CD8-positive, alpha-beta memory T cell (primary cell): ENCODE results near the gene DIPK1B. TPM values are rescaled to one million over a fixed set of nuclear protein-coding genes. Genes with fewer than 3 reads are reported as not detected.
"Not testable (repeated sequence)": the region's sequence is repeated elsewhere in the genome, so short reads cannot be mapped to it uniquely, and the experiment has no call there.

ENCODE experiments used
- CTCF ChIA-PET: fragments of 350-600 bp; sonication (Branson Sonifier 250); formaldehyde crosslinking; loops from one replicate; lab custom pipeline; 2021; ENCODE audit warnings: antibody characterized with exemption; lab: Charles Lee
- POLR2A ChIA-PET: fragments of 350-600 bp; sonication (Branson Sonifier 250); formaldehyde crosslinking; loops from one replicate; lab custom pipeline; 2021; ENCODE audit warnings: antibody characterized with exemption; lab: Charles Lee
- DNase-seq, 5 donors: peaks; one replicate each; pipeline versions ENCODE4 v3.0.0 to v3.0.0-alpha.2; 2020 to 2022; ENCODE audit warnings: mixed read lengths in 1 of 5
- H3K27ac ChIP-seq: one replicate; pipeline ENCODE4 v1.7.0; 2013; ENCODE audit warnings: low read depth, mild to moderate bottlenecking, low read length, moderate library complexity
- H3K27me3 ChIP-seq: 2 replicates; pipeline ENCODE4 v1.7.0; 2013; ENCODE audit warnings: low read length, mild to moderate bottlenecking; ENCODE audit not compliant: insufficient read depth, poor library complexity, severe bottlenecking
- H3K36me3 ChIP-seq: 2 replicates; pipeline ENCODE4 v1.7.0; 2013; ENCODE audit warnings: mild to moderate bottlenecking, low read length, moderate library complexity; ENCODE audit not compliant: insufficient read depth
- H3K4me1 ChIP-seq: 2 replicates; pipeline ENCODE4 v1.7.0; 2013; ENCODE audit warnings: mild to moderate bottlenecking, low read length, moderate library complexity; ENCODE audit not compliant: insufficient read depth
- H3K4me3 ChIP-seq: 2 replicates; pipeline ENCODE4 v1.7.0; 2013; ENCODE audit warnings: mild to moderate bottlenecking, low read length
- H3K9me3 ChIP-seq: 2 replicates; pipeline ENCODE4 v1.7.0; 2013; ENCODE audit warnings: mild to moderate bottlenecking, low read length
- H3K27ac Mint-ChIP-seq, 8 donors: one replicate each; pipeline ENCODE4 v1.8.0; 2020 to 2021; ENCODE audit warnings: mixed read lengths in 8 of 8, mild to moderate bottlenecking in 6 of 8, inconsistent platforms in 3 of 8, moderate library complexity in 3 of 8
- H3K27me3 Mint-ChIP-seq, 2 donors: one replicate each; pipeline ENCODE4 v1.8.0; 2020 to 2021; ENCODE audit warnings: mixed read lengths in 2 of 2, mild to moderate bottlenecking in 1 of 2, moderate library complexity in 1 of 2
- H3K36me3 Mint-ChIP-seq, 3 donors: one replicate each; pipeline ENCODE4 v1.8.0; 2020 to 2021; ENCODE audit warnings: mixed read lengths in 3 of 3, inconsistent platforms in 1 of 3, mild to moderate bottlenecking in 1 of 3
- H3K4me1 Mint-ChIP-seq, 3 donors: one replicate each; pipeline ENCODE4 v1.8.0; 2020 to 2021; ENCODE audit warnings: mixed read lengths in 3 of 3, inconsistent platforms in 1 of 3, mild to moderate bottlenecking in 1 of 3
- H3K4me3 Mint-ChIP-seq, 7 donors: one replicate each; pipeline ENCODE4 v1.8.0; 2020 to 2021; ENCODE audit warnings: mixed read lengths in 7 of 7, mild to moderate bottlenecking in 6 of 7, moderate library complexity in 4 of 7, inconsistent platforms in 2 of 7
- H3K9me3 Mint-ChIP-seq, 5 donors: one replicate each; pipeline ENCODE4 v1.8.0; 2020 to 2022; ENCODE audit warnings: mixed read lengths in 5 of 5, mild to moderate bottlenecking in 3 of 5, moderate library complexity in 2 of 5, inconsistent platforms in 1 of 5
- polyA plus RNA-seq: library from polyadenylated mRNA; unstranded; fragments of 300-500 nt; fragmentation: Illumina TruSeq; gene quantifications from one replicate; pipeline ENCODE4 v1.2.3, GENCODE V29; 2021
- total RNA-seq, 2 experiments: library from RNA; stranded (reverse); gene quantifications; one replicate each; pipeline ENCODE4 v1.2.3, GENCODE V29; 2021

Gene DIPK1B
- total and polyA plus RNA-seq, 3 experiments from 2014 or later = not detected

DNA sequence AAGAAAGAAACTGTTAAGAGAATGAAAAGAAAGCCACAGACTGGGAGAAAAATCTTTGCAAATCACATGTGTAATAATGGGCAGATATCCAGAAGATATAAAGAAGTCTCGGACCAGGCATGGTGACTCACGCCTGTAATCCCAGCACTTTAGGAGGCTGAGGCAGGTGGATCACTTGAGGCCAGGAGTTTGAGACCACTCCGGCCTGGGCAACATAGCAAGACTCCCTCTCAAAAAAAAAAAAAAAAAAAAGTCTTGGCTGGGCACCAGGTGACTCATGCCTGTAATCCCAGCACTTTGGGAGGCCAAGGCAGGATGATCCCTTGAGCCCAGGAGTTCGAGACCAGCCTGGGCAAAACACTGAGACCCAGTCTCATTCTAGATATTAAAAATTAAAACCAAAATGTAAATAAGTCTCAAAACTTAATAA lies 1.1 kb upstream of the DIPK1B start:
- H3K27ac ChIP-seq, H3K9me3 ChIP-seq, H3K4me1 ChIP-seq, DNase-seq, H3K4me3 ChIP-seq, CTCF ChIA-PET, H3K4me1 Mint-ChIP-seq, H3K27me3 ChIP-seq, H3K9me3 Mint-ChIP-seq, H3K36me3 Mint-ChIP-seq, H3K36me3 ChIP-seq, H3K27ac Mint-ChIP-seq: not testable (repeated sequence)
- Mint-ChIP-seq H3K4me3 (peak overlapping the region in 6 of 7 donors; percentile 44 to 70 (median 66)), H3K27me3 (peaks cover 17 to 48% of the 10 kb centered on the region in 2 donors)
- POLR2A ChIA-PET = interaction anchor here (0.8 kb wide), 2 partner anchors 10 to 11 kb away, joined by 3 to 5 read pairs; no protein-coding TSS in a partner anchor

DNA sequence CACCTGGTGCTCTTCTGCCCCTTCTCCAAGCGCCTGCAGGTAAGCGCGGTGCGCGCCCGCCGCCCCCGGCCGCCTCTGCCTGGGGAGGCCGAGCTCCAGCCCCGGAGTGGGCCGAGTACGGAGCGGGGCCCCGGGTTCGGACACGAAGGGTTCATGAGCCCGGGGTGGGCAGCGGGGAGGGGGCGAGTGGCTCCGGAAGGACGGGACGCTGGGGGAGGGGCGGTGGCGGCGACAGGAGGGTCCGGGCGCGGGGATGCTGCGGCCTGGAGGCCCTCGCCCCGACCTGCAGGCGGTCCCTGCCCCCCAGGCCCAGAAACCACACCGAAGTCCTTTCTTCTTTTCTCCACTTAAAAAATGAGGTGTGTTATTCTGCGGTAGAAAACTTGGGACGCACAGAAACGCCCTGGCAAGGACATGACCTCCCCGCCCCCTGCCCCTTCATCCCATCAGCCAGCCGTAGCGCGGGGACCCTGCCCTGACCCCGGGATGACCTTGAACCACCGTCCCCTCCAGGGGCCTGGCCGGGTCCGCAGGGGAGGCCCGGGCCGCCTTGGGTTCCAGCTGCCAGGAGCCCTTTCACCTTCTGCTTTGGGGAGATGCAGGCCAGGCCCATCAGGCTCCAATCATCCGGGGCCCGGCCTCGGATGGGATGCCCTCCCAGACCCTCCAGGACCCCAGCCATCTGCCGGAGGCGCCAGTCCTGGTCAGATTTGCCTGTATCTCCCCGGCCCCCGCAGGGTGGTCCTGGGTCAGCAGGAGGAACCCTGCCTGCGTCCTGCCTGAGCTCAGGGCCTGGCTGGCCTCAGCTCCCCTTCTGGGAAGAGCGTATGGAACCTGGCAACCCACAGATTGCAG lies 545 bp downstream of the DIPK1B start:
- POLR2A ChIA-PET = no interaction called here
- H3K4me3 Mint-ChIP-seq = no peak overlapping the region
- CTCF ChIA-PET = interaction anchor here (0.6 kb wide), 1 partner anchor 355 kb away, joined by 3 read pairs; no protein-coding TSS in a partner anchor
- peaks cover 0 to 5% (median 4%) of the 10 kb centered on the region in 3 donors for H3K4me1 Mint-ChIP-seq
- no peaks in the 10 kb centered on the region for H3K27me3 ChIP-seq
- no peaks in the 10 kb centered on the region for H3K36me3 ChIP-seq
- no peaks in the 10 kb centered on the region for H3K9me3 ChIP-seq
- H3K36me3 Mint-ChIP-seq = no peaks in the 10 kb centered on the region
- H3K27me3 Mint-ChIP-seq = peaks cover 19 to 48% of the 10 kb centered on the region in 2 donors
- peak overlapping the region; percentile 9 for H3K27ac ChIP-seq
- no peaks in the 10 kb centered on the region for H3K4me1 ChIP-seq
- no peak for DNase-seq
- no peak overlapping the region for H3K27ac Mint-ChIP-seq
- peaks cover 0 to 2% (median 0%) of the 10 kb centered on the region in 5 donors for H3K9me3 Mint-ChIP-seq
- no peak overlapping the region for H3K4me3 ChIP-seq

DNA sequence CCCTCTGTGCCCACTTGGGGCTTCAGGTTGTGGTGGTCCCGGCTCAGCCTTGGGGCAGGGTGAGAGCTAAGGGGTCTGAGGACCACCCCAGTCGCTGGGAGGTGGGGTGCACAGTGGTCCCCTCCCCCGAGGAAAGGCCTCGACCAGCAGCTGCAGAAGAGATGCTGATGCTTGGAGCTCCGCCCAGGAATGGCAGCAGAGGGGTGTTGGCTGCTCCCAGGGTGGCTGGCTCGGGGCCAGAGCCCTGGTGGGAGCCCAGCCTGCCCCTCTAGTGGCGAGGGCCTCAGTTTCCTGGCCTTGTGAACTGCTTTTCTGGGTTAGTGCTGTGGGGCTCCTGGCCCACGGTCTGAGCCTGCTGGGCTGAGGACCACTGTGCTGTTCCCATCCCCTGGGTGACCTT lies 1.2 kb downstream of the DIPK1B start:
- no peak for DNase-seq
- H3K4me3 ChIP-seq = no peak overlapping the region
- no peaks in the 10 kb centered on the region for H3K36me3 ChIP-seq
- Mint-ChIP-seq H3K9me3 (peaks cover 0 to 2% (median 0%) of the 10 kb centered on the region in 5 donors), H3K36me3 (no peaks in the 10 kb centered on the region), H3K4me3 (peak overlapping the region in 1 of 7 donors; percentile 39), H3K4me1 (peaks cover 0 to 5% (median 5%) of the 10 kb centered on the region in 3 donors), H3K27ac (no peak overlapping the region), H3K27me3 (peaks cover 19 to 43% of the 10 kb centered on the region in 2 donors)
- ChIA-PET CTCF (interaction anchor here (0.6 kb wide), 1 partner anchor 354 kb away, joined by 3 read pairs; no protein-coding TSS in a partner anchor), POLR2A (no interaction called here)
- H3K27me3 ChIP-seq = no peaks in the 10 kb centered on the region
- H3K27ac ChIP-seq = no peak overlapping the region
- no peaks in the 10 kb centered on the region for H3K4me1 ChIP-seq
- H3K9me3 ChIP-seq = no peaks in the 10 kb centered on the region

GRCh38 chr9:136714096-136714892 lies 1.9 kb downstream of the DIPK1B start:
- peaks cover 0 to 7% (median 5%) of the 10 kb centered on the region in 3 donors for H3K4me1 Mint-ChIP-seq
- H3K36me3 Mint-ChIP-seq = no peaks in the 10 kb centered on the region
- Histone ChIP-seq H3K27ac (no peak overlapping the region), H3K9me3 (no peaks in the 10 kb centered on the region), H3K4me3 (no peak overlapping the region), H3K36me3 (no peaks in the 10 kb centered on the region), H3K4me1 (no peaks in the 10 kb centered on the region), H3K27me3 (no peaks in the 10 kb centered on the region)
- DNase-seq = no peak
- H3K4me3 Mint-ChIP-seq = peak overlapping the region in 1 of 7 donors; percentile 39
- peaks cover 19 to 38% of the 10 kb centered on the region in 2 donors for H3K27me3 Mint-ChIP-seq
- ChIA-PET CTCF (interaction anchor here (1.0 kb wide), 1 partner anchor 13 kb away, joined by 6 read pairs; no protein-coding TSS in a partner anchor), POLR2A (interaction anchor here (0.6 kb wide), 1 partner anchor 575 kb away, joined by 4 read pairs; no protein-coding TSS in a partner anchor)
- H3K27ac Mint-ChIP-seq = no peak overlapping the region
- peaks cover 0 to 2% (median 0%) of the 10 kb centered on the region in 5 donors for H3K9me3 Mint-ChIP-seq

DNA sequence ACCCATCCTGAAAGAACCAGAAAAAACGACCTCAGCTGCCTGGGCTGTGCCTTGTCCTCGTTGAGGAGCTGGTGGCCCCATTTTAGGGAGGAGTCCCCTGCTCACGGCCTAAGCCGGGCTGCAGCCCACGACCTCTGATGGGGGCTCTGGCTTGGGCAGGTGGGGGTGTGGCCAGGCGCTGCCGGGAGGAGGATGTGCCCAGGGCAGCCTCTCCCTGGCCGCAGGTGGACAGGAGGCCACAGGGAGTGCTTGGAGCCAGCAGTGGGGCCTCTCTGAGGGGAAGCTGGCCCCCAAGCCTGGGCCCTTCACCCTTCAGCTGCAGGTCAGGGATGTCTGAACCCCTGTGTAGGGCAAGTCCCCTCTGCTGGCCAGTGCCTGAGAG lies 2.5 kb downstream of the DIPK1B start:
- POLR2A ChIA-PET = interaction anchor here (0.6 kb wide), 1 partner anchor 575 kb away, joined by 4 read pairs; no protein-coding TSS in a partner anchor

GRCh38 chr9:136717399-136717798 lies 5.0 kb downstream of the DIPK1B start:
- Mint-ChIP-seq H3K36me3 (peaks cover 0 to 8% (median 0%) of the 10 kb centered on the region in 3 donors), H3K27ac (no peak overlapping the region), H3K4me3 (no peak overlapping the region), H3K4me1 (peaks cover 0 to 4% (median 3%) of the 10 kb centered on the region in 3 donors), H3K27me3 (peaks cover 14 to 22% of the 10 kb centered on the region in 2 donors), H3K9me3 (no peaks in the 10 kb centered on the region)
- Histone ChIP-seq H3K4me3 (no peak overlapping the region), H3K4me1 (no peaks in the 10 kb centered on the region), H3K27ac (no peak overlapping the region), H3K9me3 (no peaks in the 10 kb centered on the region), H3K36me3 (no peaks in the 10 kb centered on the region), H3K27me3 (no peaks in the 10 kb centered on the region)
- POLR2A ChIA-PET = no interaction called here
- CTCF ChIA-PET = no interaction called here
- DNase-seq = no peak

More for the DNA sequence above, 2.5 kb downstream of the DIPK1B start:
- Histone ChIP-seq H3K27me3 (no peaks in the 10 kb centered on the region), H3K4me3 (no peak overlapping the region), H3K36me3 (no peaks in the 10 kb centered on the region), H3K9me3 (no peaks in the 10 kb centered on the region), H3K4me1 (no peaks in the 10 kb centered on the region), H3K27ac (no peak overlapping the region)
- Mint-ChIP-seq H3K9me3 (peaks cover 0 to 2% (median 0%) of the 10 kb centered on the region in 5 donors), H3K4me3 (no peak overlapping the region), H3K27ac (no peak overlapping the region), H3K4me1 (peaks cover 0 to 7% (median 5%) of the 10 kb centered on the region in 3 donors), H3K27me3 (peaks cover 19 to 35% of the 10 kb centered on the region in 2 donors), H3K36me3 (no peaks in the 10 kb centered on the region)
- CTCF ChIA-PET = interaction anchor here (1.0 kb wide), 1 partner anchor 12 kb away, joined by 6 read pairs; no protein-coding TSS in a partner anchor
- no peak for DNase-seq

- H3K9me3 Mint-ChIP-seq = no peaks in the 10 kb centered on the region
These were observed 6.2 kb downstream of the DIPK1B start for GRCh38 chr9:136718345-136719194.

More at GRCh38 chr9:136718345-136719194, 6.2 kb downstream of the DIPK1B start:
- peaks cover 0 to 4% (median 3%) of the 10 kb centered on the region in 3 donors for H3K4me1 Mint-ChIP-seq
- peaks cover 2% of the 10 kb centered on the region for H3K36me3 ChIP-seq
- no peak for DNase-seq
- no peaks in the 10 kb centered on the region for H3K27me3 ChIP-seq
- H3K27me3 Mint-ChIP-seq = peaks cover 11 to 18% of the 10 kb centered on the region in 2 donors
- POLR2A ChIA-PET = interaction anchor here (0.5 to 1.2 kb wide), 5 partner anchors 9 to 101 kb away, joined by 3 to 4 read pairs (median 4); no protein-coding TSS in a partner anchor
- peak overlapping the region in 1 of 8 donors; percentile 43 for H3K27ac Mint-ChIP-seq
- H3K4me1 ChIP-seq = no peaks in the 10 kb centered on the region
- CTCF ChIA-PET = interaction anchor here (0.9 kb wide), 1 partner anchor 10 kb away, joined by 3 read pairs; no protein-coding TSS in a partner anchor
- no peak overlapping the region for H3K4me3 Mint-ChIP-seq
- no peaks in the 10 kb centered on the region for H3K9me3 ChIP-seq
- no peak overlapping the region for H3K4me3 ChIP-seq
- peaks cover 0 to 16% (median under 1%) of the 10 kb centered on the region in 3 donors for H3K36me3 Mint-ChIP-seq
- H3K27ac ChIP-seq = no peak overlapping the region
